GM23338 (cell line): ENCODE measurements around the gene FN3KRP. TPM values are rescaled to one million over a fixed set of nuclear protein-coding genes. Genes with fewer than 3 reads are reported as not detected.

Experiments
- ATAC-seq: fragments of 200-7000 bp; cut with Tn5 transposase; 3 replicates; pipeline ENCODE4 v1.9.1; 2020
- DNase-seq: peaks from one replicate; pipeline ENCODE4 v3.0.0-alpha.2; 2015; ENCODE audit warnings: low spot score
- H2AFZ ChIP-seq: fragments of 200-600 bp; sonication (generic); 2 replicates; pipeline ENCODE4 v1.8.0; 2016; ENCODE audit warnings: antibody characterized with exemption, mild to moderate bottlenecking, moderate library complexity
- H3F3A ChIP-seq: fragments of 200-600 bp; sonication (generic); replicated peaks from 2 replicates; pipeline ENCODE4 v1.8.0; 2017; ENCODE audit warnings: antibody characterized with exemption, mixed run types, low read depth
- H3K27ac ChIP-seq: fragments of 200-600 bp; sonication (generic); 2 replicates; pipeline ENCODE4 v1.6.1; 2016; ENCODE audit warnings: low read depth
- H3K27me3 ChIP-seq: fragments of 200-600 bp; sonication (generic); 2 replicates; pipeline ENCODE4 v1.8.0; 2016; ENCODE audit warnings: mild to moderate bottlenecking, mixed run types, moderate library complexity; ENCODE audit not compliant: insufficient read depth
- H3K36me3 ChIP-seq: fragments of 200-600 bp; sonication (generic); 2 replicates; pipeline ENCODE4 v1.8.0; 2016; ENCODE audit warnings: mild to moderate bottlenecking; ENCODE audit not compliant: insufficient read depth
- H3K4me1 ChIP-seq: fragments of 200-600 bp; sonication (generic); 2 replicates; pipeline ENCODE4 v1.8.0; 2016; ENCODE audit warnings: mild to moderate bottlenecking, moderate library complexity; ENCODE audit not compliant: insufficient read depth
- H3K4me2 ChIP-seq: fragments of 200-600 bp; sonication (generic); 2 replicates; pipeline ENCODE4 v1.7.1; 2017; ENCODE audit warnings: mixed run types
- H3K4me3 ChIP-seq: fragments of 200-600 bp; sonication (generic); 2 replicates; pipeline ENCODE4 v1.6.1; 2016; ENCODE audit warnings: mixed run types
- H3K79me2 ChIP-seq: fragments of 200-600 bp; sonication (generic); replicated peaks from 2 replicates; pipeline ENCODE4 v1.8.0; 2017; ENCODE audit warnings: mild to moderate bottlenecking; ENCODE audit not compliant: insufficient read depth
- H3K9me2 ChIP-seq: fragments of 200-600 bp; sonication (generic); 2 replicates; pipeline ENCODE4 v1.8.0; 2017; ENCODE audit not compliant: insufficient read depth
- H4K20me1 ChIP-seq: fragments of 200-600 bp; sonication (generic); replicated peaks from 2 replicates; pipeline ENCODE4 v1.8.0; 2017; ENCODE audit warnings: mild to moderate bottlenecking; ENCODE audit not compliant: insufficient read depth
- H3K27ac Mint-ChIP-seq: 2 replicates; pipeline ENCODE4 v1.8.0; 2020; ENCODE audit warnings: inconsistent platforms, mild to moderate bottlenecking, moderate library complexity, mixed read lengths
- H3K27me3 Mint-ChIP-seq: 3 replicates; pipeline ENCODE4 v1.8.0; 2022; ENCODE audit warnings: low read depth, mild to moderate bottlenecking, moderate library complexity, mixed read lengths, inconsistent platforms; ENCODE audit not compliant: insufficient read depth, poor library complexity
- H3K36me3 Mint-ChIP-seq: 3 replicates; pipeline ENCODE4 v1.8.0; 2021; ENCODE audit warnings: low read depth, mild to moderate bottlenecking, inconsistent platforms, moderate library complexity, mixed read lengths
- H3K4me1 Mint-ChIP-seq: 3 replicates; pipeline ENCODE4 v1.8.0; 2020; ENCODE audit warnings: mild to moderate bottlenecking, inconsistent platforms, mixed read lengths
- H3K4me3 Mint-ChIP-seq: 3 replicates; pipeline ENCODE4 v1.8.0; 2021; ENCODE audit warnings: moderate library complexity, mild to moderate bottlenecking, inconsistent platforms, mixed read lengths
- H3K9me3 Mint-ChIP-seq: 3 replicates; pipeline ENCODE4 v1.8.0; 2020; ENCODE audit warnings: moderate library complexity, mild to moderate bottlenecking, inconsistent platforms, mixed read lengths
- CREB1 ChIP-seq: fragments of 250-450 bp; sonication (Bioruptor Pico); IDR thresholded peaks from 2 replicates; pipeline ENCODE4 v1.5.0; 2020; ENCODE audit warnings: low read depth, mild to moderate bottlenecking, moderate library complexity
- CTCF ChIP-seq, 2 experiments: fragments of 200-600 bp in 1 of 2; sonication (generic) in 1 of 2; conservative IDR thresholded peaks; 2 replicates each; pipeline versions ENCODE4 v1.5.1 to v1.6.1; 2016 to 2017; ENCODE audit warnings: antibody characterized with exemption in 2 of 2, low read depth in 2 of 2, mild to moderate bottlenecking in 2 of 2, moderate library complexity in 1 of 2
- EZH2 ChIP-seq: fragments of 200-600 bp; sonication (generic); IDR thresholded peaks from one replicate; pipeline ENCODE4 v1.8.0; 2017; ENCODE audit warnings: antibody characterized with exemption, mild to moderate bottlenecking, low read depth; ENCODE audit not compliant: unreplicated experiment
- EZH2phosphoT487 ChIP-seq: fragments of 200-600 bp; sonication (generic); IDR thresholded peaks from one replicate; pipeline ENCODE4 v1.8.1; 2018; ENCODE audit warnings: antibody characterized with exemption; ENCODE audit not compliant: unreplicated experiment
- JUNB ChIP-seq: IDR thresholded peaks from one replicate; pipeline ENCODE4 v1.6.1; 2016; ENCODE audit warnings: antibody characterized with exemption; ENCODE audit not compliant: unreplicated experiment
- NANOG ChIP-seq: IDR thresholded peaks from 2 replicates; pipeline ENCODE4 v1.6.1; 2016; ENCODE audit warnings: antibody characterized with exemption, borderline replicate concordance
- POLR2AphosphoS5 ChIP-seq: IDR thresholded peaks from 2 replicates; pipeline ENCODE4 v1.6.1; 2016; ENCODE audit warnings: antibody characterized with exemption, low read depth
- STAT1 ChIP-seq: IDR thresholded peaks from one replicate; pipeline ENCODE4 v1.6.1; 2016; ENCODE audit warnings: antibody characterized with exemption; ENCODE audit not compliant: unreplicated experiment
- ZNF114 ChIP-seq: fragments of 250-450 bp; sonication (Bioruptor Pico); IDR thresholded peaks from 2 replicates; pipeline ENCODE4 v1.5.0; 2020; ENCODE audit warnings: mild to moderate bottlenecking, moderate library complexity
- ZNF462 ChIP-seq: fragments of 250-450 bp; sonication (Bioruptor Pico); IDR thresholded peaks from 2 replicates; pipeline ENCODE4 v1.5.0; 2020; ENCODE audit warnings: mild to moderate bottlenecking, moderate library complexity
- polyA plus RNA-seq: library from polyadenylated mRNA; unstranded; fragments of >200 nt; fragmentation: Nextera tagmentation; extraction: Ambion mirVana; gene quantifications from 2 replicates; pipeline ENCODE4 v1.2.1, GENCODE V29; 2016
- total RNA-seq: library from RNA; depleted of rRNA; stranded (reverse); fragments of >200 nt; shearing (Covaris generic); gene quantifications from 2 replicates; pipeline ENCODE4 v1.2.3, GENCODE V29; 2014

The FN3KRP gene
- total and polyA plus RNA-seq, 2 experiments from 2014 or later = 15.9 to 16.7 TPM

GRCh38 chr17:82666931-82667667 lies 49.4 kb upstream of the FN3KRP start (continued):
- no peak for TF ChIP-seq ZNF462
- TF ChIP-seq POLR2AphosphoS5 = no peak
- no peak for TF ChIP-seq STAT1
- no peak for TF ChIP-seq ZNF114 (CRISPR knock-in tag)
- no peak for TF ChIP-seq EZH2
- no peak for TF ChIP-seq CREB1
- no peak for TF ChIP-seq CTCF (conservative IDR thresholded peaks at IDR 0.05; ENCODE audit: low read depth in 2 of 2)

- Mint-ChIP-seq H3K9me3 (no peaks in the 10 kb centered on the region), H3K36me3 (no peaks in the 10 kb centered on the region; the same call in 2 of the 3 replicates), H3K27me3 (peaks cover 9% of the 10 kb centered on the region), H3K4me1 (peaks cover 4% of the 10 kb centered on the region; the same call in 2 of the 3 replicates), H3K4me3 (no peak overlapping the region), H3K27ac (no peak overlapping the region)
- H3K27me3 ChIP-seq = no peaks in the 10 kb centered on the region
- no peak overlapping the region for H3K4me2 ChIP-seq
- 0 out of 2 replicates have a peak, but pooled peaks cover 2% of the 10 kb centered on the region for H3F3A ChIP-seq
- H3K4me3 ChIP-seq = no peak overlapping the region
- H3K9me2 ChIP-seq = no peaks in the 10 kb centered on the region
- no peaks in the 10 kb centered on the region for H4K20me1 ChIP-seq
- no peaks in the 10 kb centered on the region for H3K4me1 ChIP-seq
- no peaks in the 10 kb centered on the region for H3K79me2 ChIP-seq
- ATAC-seq (no peak), DNase-seq (no peak)
- H2AFZ ChIP-seq = no peak overlapping the region
- H3K27ac ChIP-seq = no peak overlapping the region
- H3K36me3 ChIP-seq = no peaks in the 10 kb centered on the region
- no peak for TF ChIP-seq POLR2AphosphoS5
- no peak for TF ChIP-seq ZNF114 (CRISPR knock-in tag)
- TF ChIP-seq CREB1 = no peak
- TF ChIP-seq NANOG = no peak
- TF ChIP-seq CTCF (conservative IDR thresholded peaks at IDR 0.05; ENCODE audit: low read depth in 2 of 2) = no peak
- TF ChIP-seq JUNB = no peak
- TF ChIP-seq EZH2phosphoT487 = no peak
- TF ChIP-seq STAT1 = no peak
Measured at GRCh38 chr17:82667668-82668000, 48.9 kb upstream of the FN3KRP start.
